Measurements from ENCODE around the gene KCNJ3. TPM values are rescaled to one million over a fixed set of nuclear protein-coding genes. Genes with fewer than 3 reads are reported as not detected.

Gene KCNJ3
- total and polyA plus RNA-seq, 8 donors: 0.10 to 0.65 (median 0.25) TPM; not detected in 1

DNA sequence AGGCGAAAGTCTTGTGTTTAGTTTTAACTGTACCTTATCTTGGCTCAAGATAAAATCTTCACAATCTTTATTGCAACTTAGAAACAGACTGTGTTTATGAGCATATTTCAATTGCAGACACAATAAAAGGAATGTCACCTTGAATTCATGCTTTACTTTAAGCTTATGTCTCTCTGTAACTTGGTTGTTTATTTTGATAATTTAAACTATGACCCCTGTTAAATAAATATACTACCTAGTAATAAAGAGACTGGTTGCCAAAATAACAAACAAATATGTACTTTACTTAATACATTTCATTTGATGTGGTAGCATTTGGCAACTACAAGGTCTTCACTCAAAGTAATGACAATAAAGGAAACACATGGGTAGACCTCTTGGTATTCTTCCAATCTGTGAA is 202.6 kb downstream of the KCNJ3 start:
- no peaks in the 10 kb centered on the region for H3K36me3 ChIP-seq
- H3K27ac ChIP-seq: no peak overlapping the region
- no peak overlapping the region for H3K4me3 ChIP-seq
- intact Hi-C loops (cut with DNase I): no loop called here
- H3K4me1 ChIP-seq: no peaks in the 10 kb centered on the region
- ATAC-seq: no peak
- TF ChIP-seq, protein P1, sequence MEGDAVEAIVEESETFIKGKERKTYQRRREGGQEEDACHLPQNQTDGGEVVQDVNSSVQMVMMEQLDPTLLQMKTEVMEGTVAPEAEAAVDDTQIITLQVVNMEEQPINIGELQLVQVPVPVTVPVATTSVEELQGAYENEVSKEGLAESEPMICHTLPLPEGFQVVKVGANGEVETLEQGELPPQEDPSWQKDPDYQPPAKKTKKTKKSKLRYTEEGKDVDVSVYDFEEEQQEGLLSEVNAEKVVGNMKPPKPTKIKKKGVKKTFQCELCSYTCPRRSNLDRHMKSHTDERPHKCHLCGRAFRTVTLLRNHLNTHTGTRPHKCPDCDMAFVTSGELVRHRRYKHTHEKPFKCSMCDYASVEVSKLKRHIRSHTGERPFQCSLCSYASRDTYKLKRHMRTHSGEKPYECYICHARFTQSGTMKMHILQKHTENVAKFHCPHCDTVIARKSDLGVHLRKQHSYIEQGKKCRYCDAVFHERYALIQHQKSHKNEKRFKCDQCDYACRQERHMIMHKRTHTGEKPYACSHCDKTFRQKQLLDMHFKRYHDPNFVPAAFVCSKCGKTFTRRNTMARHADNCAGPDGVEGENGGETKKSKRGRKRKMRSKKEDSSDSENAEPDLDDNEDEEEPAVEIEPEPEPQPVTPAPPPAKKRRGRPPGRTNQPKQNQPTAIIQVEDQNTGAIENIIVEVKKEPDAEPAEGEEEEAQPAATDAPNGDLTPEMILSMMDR (IDR thresholded peaks at IDR 0.05): no peak
- no peaks in the 10 kb centered on the region for H3K27me3 ChIP-seq
- DNase-seq: no peak
- H3K9me3 ChIP-seq: no peaks in the 10 kb centered on the region
